HT-29 (cell line): ENCODE measurements around the gene PEPD. TPM values are rescaled to one million over a fixed set of nuclear protein-coding genes. Genes with fewer than 3 reads are reported as not detected.
"Not testable (repeated sequence)": the region's sequence is repeated elsewhere in the genome, so short reads cannot be mapped to it uniquely, and the experiment has no call there.

Source experiments
- DNase-seq: peaks from one replicate; pipeline ENCODE4 v3.0.0-alpha.2; 2015; ENCODE audit warnings: low spot score
- total RNA-seq: library from RNA; depleted of rRNA; stranded (reverse); fragments of >200 nt; shearing (Covaris generic); gene quantifications from 2 replicates; pipeline ENCODE4 v1.2.3, GENCODE V29; 2014; rRNA removed

PEPD gene
- total RNA-seq: 53.0 and 66.1 TPM in 2 replicates

DNA sequence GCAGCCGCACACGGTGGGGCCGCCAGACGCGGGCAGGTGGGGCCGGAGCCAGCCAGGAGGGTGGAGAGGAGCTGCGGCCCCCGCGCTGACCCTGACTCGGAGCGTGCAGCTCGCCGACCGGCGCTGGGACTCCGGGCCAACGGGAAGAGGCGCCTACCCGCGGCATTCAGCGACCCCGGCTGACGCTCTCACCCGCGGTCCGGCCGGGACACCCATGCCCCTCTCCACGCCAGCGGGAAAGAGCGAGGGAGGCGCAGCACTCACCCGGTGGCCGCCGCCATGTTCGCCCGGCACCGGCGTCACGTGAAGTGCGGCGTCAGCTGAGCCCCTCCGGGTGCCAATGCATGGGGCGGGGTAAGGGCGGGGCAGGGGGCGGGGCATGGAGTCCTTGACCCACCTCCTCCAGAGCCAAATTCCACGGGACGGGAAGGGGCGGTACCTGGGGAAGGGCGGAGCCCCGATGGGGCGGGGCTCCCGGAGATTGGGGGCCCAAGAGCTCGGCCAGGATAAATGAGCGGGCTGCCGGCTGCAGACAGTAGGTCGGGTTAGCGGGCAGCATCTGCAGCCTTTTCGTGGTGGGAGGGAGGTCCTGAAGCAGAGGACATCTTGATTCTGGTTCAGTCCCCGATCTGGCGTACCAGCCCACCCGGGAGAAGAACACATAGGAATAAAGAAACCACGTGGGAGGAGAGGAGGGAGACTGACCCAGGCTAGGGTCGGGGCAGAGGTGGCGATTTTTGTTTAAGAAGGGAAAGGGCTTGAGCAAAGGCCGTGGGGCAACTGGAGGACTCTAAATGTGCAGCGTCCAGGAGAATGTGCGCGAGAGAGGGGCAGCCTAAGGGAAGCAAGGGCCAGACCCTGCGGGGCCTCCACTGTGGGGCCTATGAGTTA lies at the start of gene PEPD:
Gene PEPD, minus strand, starts transcription at position 312 of the 891 bp plus-strand sequence. Its CDS starts 31 bp downstream, at position 281.
- peak; percentile 79 for DNase-seq

DNA sequence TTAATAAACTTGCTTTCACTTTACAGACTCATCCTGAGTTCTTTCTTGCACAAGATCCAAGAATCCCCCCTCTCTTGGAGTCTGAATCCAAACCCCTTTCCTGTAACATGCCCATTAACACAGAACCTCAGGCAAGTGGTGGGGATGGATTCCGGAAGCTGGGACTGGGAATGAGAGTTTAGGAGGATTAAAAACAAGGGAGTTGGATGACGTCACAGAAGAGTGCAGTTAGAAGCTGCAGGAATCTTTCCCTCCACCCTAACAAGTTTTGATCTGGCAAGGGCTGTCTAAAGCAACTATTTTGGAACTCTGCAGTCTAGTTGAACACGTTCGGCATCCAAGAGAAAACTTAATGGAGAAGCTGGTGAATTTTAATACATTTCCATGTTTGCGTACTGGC lies 48.2 kb upstream of the PEPD start:
- no peak for DNase-seq

GRCh38 chr19:33568706-33569105 lies 47.1 kb upstream of the PEPD start:
- peak; percentile 30 for DNase-seq

GRCh38 chr19:33564836-33565338 lies 43.3 kb upstream of the PEPD start:
- DNase-seq: no peak

DNA sequence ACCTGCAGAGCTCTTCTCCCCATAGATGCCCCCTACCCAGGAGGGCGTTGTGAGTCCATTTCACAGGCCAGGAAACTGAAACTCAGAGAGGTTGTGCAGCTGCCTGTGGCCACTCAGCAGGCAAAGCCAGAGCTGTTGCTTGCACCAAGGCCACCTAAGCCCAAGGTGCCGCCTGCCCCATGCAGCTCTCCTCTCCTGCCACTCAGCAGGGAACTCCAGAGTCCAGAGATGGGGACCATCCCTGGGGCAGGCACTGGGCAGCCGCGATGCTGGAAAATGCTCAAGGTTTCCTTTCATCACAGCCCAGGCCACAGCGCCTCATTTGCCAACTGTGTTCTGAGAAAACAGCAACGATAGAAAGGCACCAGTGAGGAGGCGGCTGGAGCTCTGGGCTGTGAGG lies 41.0 kb upstream of the PEPD start:
- no peak for DNase-seq

- DNase-seq: not testable (repeated sequence)
Observed at GRCh38 chr19:33561666-33562065, 40.1 kb upstream of the PEPD start.

DNA sequence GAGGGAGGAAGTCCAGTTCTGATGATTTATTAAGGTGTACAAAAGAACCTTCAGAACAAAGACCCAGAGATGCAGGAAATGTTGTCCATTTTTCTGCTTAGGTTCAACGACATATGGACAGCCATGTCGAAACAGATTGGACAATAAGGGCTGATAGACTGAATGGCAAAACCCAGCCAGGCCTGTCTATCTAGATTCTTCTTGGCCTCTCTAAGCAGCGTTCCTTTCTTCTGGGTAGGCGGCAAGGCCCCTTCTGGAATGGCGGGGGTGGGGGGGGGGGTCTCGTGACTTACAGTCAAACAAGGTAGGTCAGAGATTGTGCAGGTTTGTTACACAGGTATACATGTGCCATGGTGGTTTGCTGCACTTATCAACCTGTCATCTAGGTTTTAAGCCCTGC lies 39.7 kb upstream of the PEPD start:
- DNase-seq: no peak

GRCh38 chr19:33559996-33560395 lies 38.4 kb upstream of the PEPD start:
- no peak for DNase-seq

GRCh38 chr19:33558856-33559255 lies 37.3 kb upstream of the PEPD start:
- no peak for DNase-seq

DNA sequence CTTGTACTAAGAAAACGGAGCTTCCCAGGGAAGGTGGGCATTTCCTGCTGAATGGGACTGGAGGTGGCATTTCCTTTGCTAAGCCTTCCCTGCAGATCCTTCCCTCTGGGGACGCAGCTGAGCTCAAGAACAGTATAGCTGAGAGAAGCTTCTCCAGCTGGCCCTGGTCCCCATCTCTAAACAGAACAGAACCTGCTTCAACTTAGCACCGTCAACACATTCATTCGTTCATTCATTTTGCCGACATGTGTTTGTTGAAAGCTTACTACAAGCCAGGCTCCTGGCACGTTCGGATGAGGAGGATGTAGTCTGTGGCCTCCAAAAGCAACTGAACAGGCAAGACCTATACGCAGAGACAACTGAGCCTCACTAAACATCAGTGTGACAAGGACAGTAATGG lies 36.6 kb upstream of the PEPD start:
- no peak for DNase-seq

DNA sequence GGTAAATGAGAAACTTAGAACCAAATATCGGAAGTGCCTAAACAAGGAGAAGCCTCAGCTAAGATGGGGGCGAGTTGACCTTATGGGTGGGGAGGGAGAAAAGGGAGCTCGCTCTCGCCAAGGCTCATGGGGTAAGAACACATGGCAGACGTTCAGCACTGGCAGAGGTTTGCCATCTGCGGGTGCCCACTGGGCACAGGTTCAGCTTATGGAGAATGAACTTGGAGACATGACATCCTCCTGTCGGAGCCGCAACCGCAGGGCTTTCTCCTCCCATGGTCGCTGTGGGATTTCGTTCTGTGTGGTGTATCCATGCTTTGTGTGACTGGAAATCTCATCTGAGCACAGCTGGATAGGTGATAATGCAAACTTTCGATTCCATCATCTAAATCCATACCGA lies 36.1 kb upstream of the PEPD start:
- DNase-seq: no peak

- DNase-seq: no peak
Observed at GRCh38 chr19:33557196-33557595, 35.6 kb upstream of the PEPD start.

DNA sequence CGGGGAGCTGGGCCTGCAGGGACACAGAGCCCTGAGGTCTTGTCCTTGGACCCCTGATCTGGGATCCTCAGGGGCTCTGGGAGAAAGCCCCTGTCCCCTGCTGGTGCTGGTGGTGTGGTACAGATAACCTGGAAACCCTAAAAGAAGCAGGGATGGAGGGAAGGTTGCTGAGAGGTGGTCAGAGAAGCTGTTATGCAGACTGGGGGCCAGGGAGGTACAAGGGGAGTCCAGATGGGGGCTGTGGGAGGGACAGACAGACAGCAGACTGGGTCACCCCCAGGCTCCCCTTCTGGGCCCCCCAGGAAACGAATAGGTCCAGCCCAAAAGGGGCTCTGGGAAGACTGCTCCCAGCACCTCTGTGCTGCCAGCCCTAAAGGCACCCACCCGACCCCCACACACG lies 34.7 kb upstream of the PEPD start:
- no peak for DNase-seq

GRCh38 chr19:33555726-33556125 lies 34.1 kb upstream of the PEPD start:
- not testable (repeated sequence) for DNase-seq

- DNase-seq: no peak
Observed at GRCh38 chr19:33554821-33555220, 33.2 kb upstream of the PEPD start.

- DNase-seq: no peak
Observed at GRCh38 chr19:33554391-33554790, 32.8 kb upstream of the PEPD start.

DNA sequence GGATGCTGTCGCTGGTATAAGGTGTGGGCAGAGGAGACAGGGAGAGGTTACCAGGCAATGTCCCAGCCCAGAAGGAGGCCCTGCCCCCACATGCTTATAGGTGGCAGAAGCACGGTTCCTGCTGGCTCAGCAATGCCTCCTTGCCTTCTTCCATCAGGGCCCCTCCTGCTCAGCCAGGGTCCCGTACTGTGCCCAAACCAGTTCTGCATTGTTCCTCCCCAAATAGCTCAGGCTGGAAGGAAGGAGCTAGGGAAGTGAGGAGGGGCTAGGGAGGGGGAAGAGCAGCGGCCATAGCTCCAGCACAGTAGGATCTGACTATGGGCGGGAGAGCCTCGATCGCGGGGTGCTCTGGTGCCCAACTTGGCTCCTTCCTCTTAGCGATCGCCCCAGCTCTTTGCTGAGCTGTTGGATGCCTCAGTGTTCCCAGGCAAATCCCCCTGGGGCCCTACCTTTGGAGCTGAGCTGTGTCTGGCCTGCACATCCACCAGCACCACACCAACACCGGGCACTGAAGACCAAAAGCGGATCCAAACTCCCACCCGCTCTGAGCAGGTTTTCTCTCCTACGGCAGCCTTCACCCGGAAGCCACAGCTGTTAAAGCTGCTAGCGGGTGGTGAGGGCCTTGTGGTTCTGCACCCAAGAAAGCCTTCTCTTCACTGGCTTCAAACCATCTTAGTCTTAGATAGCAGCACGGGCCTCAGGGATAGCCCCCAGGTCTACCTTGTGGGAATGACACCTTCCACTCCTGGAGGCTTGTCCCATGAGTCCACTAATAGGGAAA lies 32.1 kb upstream of the PEPD start:
- DNase-seq: no peak

DNA sequence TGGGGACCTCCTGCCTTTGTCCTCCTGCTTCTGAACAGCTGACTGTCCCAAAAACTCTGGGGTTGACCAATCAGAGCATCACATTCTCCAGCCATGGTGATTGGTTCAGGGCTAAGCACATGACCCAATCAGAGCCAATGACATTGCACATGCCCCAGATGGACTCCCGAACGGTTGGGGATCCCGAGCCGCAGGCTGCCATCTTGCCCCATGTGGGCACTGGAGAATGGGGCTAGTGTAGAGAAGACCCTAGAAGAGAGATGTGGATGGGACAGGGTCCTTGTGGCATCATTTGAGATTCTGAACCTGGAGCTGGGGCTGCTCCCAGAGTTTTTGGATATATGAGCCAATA lies 31.3 kb upstream of the PEPD start:
- DNase-seq: no peak

DNA sequence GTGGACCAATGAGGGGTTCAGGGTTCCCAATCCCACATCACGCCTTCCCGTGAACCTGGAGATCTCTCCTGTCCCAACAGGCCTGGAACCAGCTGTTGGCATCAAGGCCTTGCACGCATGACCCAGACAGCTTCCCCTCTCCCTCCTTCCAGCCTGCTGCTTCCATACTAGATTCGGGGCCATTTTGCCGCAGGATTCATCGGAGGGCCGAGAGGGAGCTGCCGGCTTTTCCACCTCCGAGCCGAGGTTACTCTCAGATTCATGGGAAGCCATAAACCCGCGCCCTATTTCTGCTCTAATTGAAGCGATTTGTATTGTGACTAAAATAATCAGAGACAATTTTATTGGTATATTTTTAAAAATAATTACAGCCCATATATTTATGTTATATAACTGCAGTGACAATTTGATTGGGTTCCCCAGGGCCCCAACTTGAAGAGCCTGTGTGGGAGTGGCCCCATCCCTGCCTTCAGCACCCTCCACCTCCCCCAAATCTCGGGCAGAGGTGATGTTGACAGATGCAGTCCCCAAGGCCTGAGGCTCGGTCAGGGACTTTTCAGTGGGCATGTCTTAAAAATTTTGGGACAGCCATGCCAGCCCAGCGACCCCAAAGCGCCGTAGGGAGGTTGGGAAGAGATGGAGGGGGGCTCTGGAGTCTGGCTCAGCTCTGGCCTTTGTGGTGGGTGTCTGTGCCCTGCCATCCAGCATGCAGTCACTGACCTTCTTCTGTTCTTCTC lies 30.8 kb upstream of the PEPD start:
- no peak for DNase-seq

DNA sequence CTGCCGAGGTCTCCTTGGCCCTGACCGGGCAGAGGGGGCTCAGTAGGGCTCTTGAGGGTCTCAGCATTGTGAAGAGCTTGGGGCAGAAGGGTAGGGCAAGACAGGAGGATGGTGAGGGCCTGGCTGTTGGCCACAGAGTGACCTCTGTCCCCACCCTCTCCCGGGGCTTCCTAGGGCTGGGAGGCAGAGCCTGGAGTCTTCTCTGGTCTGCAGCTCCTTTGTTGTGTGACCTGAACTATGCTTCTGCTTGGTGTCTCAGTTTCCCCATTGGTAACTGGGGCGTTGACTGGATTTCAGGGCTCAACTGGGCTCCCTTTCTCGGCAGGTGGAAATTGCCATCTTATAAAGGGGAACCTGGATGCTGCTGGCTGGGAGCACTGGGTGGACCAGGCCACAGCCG lies 30.1 kb upstream of the PEPD start:
- no peak for DNase-seq

GRCh38 chr19:33550768-33551167 lies 29.2 kb upstream of the PEPD start:
- DNase-seq: no peak

DNA sequence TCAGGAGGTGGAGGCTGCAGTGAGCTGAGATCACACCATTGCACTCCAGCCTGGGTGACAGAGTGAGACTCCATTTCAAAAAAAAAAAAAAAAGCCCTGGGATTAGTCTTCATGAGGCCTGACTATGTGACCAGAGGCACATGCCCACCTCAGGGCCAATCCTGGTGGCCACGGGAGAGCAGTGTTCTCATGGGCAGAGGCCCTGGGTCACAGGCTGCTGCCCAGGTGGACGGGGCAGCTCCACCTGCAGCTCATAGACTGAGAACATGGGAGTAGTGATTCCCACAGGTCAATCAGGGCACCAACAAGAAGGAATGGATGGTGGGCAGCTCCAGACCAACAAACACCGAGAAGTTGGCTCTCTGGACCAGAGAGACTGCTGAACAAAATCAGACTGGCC lies 26.1 kb upstream of the PEPD start:
- no peak for DNase-seq
